Measurements from ENCODE around the gene SIRPA.

Gene SIRPA

DNA sequence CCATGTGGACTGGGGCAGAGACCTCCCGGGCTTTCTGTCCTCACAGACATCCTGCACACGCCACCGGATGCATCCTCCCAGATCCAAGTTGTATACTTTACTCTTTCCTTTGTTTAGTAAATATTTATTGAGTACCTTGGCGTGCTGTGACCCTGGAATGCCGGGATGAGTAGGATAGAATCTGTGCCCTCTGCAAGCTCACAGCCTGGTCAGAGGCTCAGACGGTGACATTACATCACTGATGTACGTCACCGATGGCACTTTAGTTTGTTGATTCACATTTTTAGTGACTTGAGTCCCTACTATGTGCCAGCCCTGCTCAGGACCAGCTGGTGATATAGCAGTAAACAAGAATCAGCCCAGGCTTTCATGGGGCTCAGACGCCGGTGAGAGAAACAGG lies 32.9 kb downstream of the SIRPA start:
- H3K4me1 ChIP-seq (ENCODE audit: control insufficient read depth, low read length): no peaks in the 10 kb centered on the region
- 0 out of 2 replicates have a peak, but pooled peaks cover 3% of the 10 kb centered on the region for H4K20me1 ChIP-seq (ENCODE audit: control insufficient read depth, insufficient read depth, low read depth, low read length)

DNA sequence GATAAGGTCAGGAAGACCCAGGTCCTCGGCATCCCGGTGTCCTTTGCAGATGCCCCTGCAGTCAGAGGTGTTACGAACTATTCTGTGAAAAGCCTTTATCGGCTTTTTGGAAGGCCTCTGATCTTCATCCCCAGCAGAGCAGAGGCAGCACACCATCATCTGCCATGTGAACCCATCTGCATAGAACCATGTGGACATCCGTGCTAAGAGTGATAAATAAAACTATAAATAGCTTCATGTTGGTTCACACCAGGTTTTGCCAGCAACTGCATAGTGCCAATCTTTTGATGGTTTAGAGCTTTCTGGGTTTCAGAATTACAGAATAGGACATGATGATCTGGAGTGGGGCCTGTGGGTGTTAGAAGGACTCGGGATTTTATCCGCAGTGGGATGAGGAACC lies 33.6 kb downstream of the SIRPA start:
- H4K20me1 ChIP-seq (ENCODE audit: control insufficient read depth, insufficient read depth, low read depth, low read length): 0 out of 2 replicates have a peak, but pooled peaks cover 3% of the 10 kb centered on the region

More for the DNA sequence above, 32.9 kb downstream of the SIRPA start:
- Histone ChIP-seq H3K9me3 (ENCODE audit: control insufficient read depth, insufficient read depth, low read length) (no peaks in the 10 kb centered on the region), H3K4me2 (ENCODE audit: low read length) (no peak overlapping the region), H3K27ac (ENCODE audit: low read depth, low read length) (no peak overlapping the region), H3K79me2 (ENCODE audit: control insufficient read depth, low read length) (no peaks in the 10 kb centered on the region), H3K36me3 (ENCODE audit: control insufficient read depth, low read length) (no peaks in the 10 kb centered on the region), H3K4me3 (ENCODE audit: low read length) (no peak overlapping the region), H3F3A (ENCODE audit: control insufficient read depth, insufficient read depth) (no peaks in the 10 kb centered on the region), H3K27me3 (ENCODE audit: control insufficient read depth, low read length) (peaks cover 2% of the 10 kb centered on the region), H3K9me2 (replicated peaks; ENCODE audit: control insufficient read depth, low read length) (no peaks in the 10 kb centered on the region)
- no peak for TF ChIP-seq EZH2phosphoT487 (IDR thresholded peaks at IDR 0.05; ENCODE audit: borderline replicate concordance, low read length)
- TF ChIP-seq, protein P1, sequence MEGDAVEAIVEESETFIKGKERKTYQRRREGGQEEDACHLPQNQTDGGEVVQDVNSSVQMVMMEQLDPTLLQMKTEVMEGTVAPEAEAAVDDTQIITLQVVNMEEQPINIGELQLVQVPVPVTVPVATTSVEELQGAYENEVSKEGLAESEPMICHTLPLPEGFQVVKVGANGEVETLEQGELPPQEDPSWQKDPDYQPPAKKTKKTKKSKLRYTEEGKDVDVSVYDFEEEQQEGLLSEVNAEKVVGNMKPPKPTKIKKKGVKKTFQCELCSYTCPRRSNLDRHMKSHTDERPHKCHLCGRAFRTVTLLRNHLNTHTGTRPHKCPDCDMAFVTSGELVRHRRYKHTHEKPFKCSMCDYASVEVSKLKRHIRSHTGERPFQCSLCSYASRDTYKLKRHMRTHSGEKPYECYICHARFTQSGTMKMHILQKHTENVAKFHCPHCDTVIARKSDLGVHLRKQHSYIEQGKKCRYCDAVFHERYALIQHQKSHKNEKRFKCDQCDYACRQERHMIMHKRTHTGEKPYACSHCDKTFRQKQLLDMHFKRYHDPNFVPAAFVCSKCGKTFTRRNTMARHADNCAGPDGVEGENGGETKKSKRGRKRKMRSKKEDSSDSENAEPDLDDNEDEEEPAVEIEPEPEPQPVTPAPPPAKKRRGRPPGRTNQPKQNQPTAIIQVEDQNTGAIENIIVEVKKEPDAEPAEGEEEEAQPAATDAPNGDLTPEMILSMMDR (IDR thresholded peaks at IDR 0.05; ENCODE audit: low read depth, low read length, poor library complexity, severe bottlenecking): no peak

DNA sequence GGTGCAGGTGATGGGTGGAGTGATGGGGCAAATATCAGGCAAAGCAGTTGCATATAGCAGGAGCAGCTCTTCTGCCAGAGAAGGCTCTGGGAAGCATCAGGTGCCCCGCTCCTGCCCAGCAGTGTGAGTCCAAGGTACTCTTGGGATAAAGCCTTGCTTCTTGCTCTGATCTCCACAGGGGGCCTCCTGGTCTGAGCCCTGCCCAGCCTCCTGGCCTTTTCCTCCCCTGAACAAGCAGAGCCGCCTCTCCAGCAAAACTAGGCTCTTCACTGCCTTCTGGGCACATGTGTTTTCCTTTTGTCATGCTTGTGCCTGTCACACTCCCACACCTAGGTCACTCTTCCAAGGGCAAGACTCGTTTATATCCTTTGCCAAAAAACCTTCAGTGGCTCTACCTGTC lies 34.3 kb downstream of the SIRPA start:
- H3K4me1 ChIP-seq (ENCODE audit: control insufficient read depth, low read length): no peaks in the 10 kb centered on the region
- no peaks in the 10 kb centered on the region for H3K9me2 ChIP-seq (replicated peaks; ENCODE audit: control insufficient read depth, low read length)
- TF ChIP-seq, protein P1 (IDR thresholded peaks at IDR 0.05; ENCODE audit: low read depth, low read length, poor library complexity, severe bottlenecking): no peak
- TF ChIP-seq EZH2phosphoT487 (IDR thresholded peaks at IDR 0.05; ENCODE audit: borderline replicate concordance, low read length): no peak
- H3K4me3 ChIP-seq (ENCODE audit: low read length): no peak overlapping the region
- H3K36me3 ChIP-seq (ENCODE audit: control insufficient read depth, low read length): no peaks in the 10 kb centered on the region
- H3K27me3 ChIP-seq (ENCODE audit: control insufficient read depth, low read length): peaks cover 2% of the 10 kb centered on the region
- 0 out of 2 replicates have a peak, but pooled peaks cover 3% of the 10 kb centered on the region for H4K20me1 ChIP-seq (ENCODE audit: control insufficient read depth, insufficient read depth, low read depth, low read length)
- no peaks in the 10 kb centered on the region for H3K9me3 ChIP-seq (ENCODE audit: control insufficient read depth, insufficient read depth, low read length)
- H3K4me2 ChIP-seq (ENCODE audit: low read length): no peak overlapping the region
- no peaks in the 10 kb centered on the region for H3F3A ChIP-seq (ENCODE audit: control insufficient read depth, insufficient read depth)
- H3K79me2 ChIP-seq (ENCODE audit: control insufficient read depth, low read length): no peaks in the 10 kb centered on the region
- H3K27ac ChIP-seq (ENCODE audit: low read depth, low read length): no peak overlapping the region

More for the DNA sequence above, 33.6 kb downstream of the SIRPA start:
- TF ChIP-seq, protein P1 (IDR thresholded peaks at IDR 0.05; ENCODE audit: low read depth, low read length, poor library complexity, severe bottlenecking): no peak
- no peak for TF ChIP-seq EZH2phosphoT487 (IDR thresholded peaks at IDR 0.05; ENCODE audit: borderline replicate concordance, low read length)
- H3K79me2 ChIP-seq (ENCODE audit: control insufficient read depth, low read length): no peaks in the 10 kb centered on the region
- no peak overlapping the region for H3K4me2 ChIP-seq (ENCODE audit: low read length)
- no peak overlapping the region for H3K27ac ChIP-seq (ENCODE audit: low read depth, low read length)
- no peaks in the 10 kb centered on the region for H3K4me1 ChIP-seq (ENCODE audit: control insufficient read depth, low read length)
- H3F3A ChIP-seq (ENCODE audit: control insufficient read depth, insufficient read depth): no peaks in the 10 kb centered on the region
- no peaks in the 10 kb centered on the region for H3K9me2 ChIP-seq (replicated peaks; ENCODE audit: control insufficient read depth, low read length)
- H3K4me3 ChIP-seq (ENCODE audit: low read length): no peak overlapping the region
- no peaks in the 10 kb centered on the region for H3K36me3 ChIP-seq (ENCODE audit: control insufficient read depth, low read length)
- no peaks in the 10 kb centered on the region for H3K9me3 ChIP-seq (ENCODE audit: control insufficient read depth, insufficient read depth, low read length)
- H3K27me3 ChIP-seq (ENCODE audit: control insufficient read depth, low read length): peaks cover 2% of the 10 kb centered on the region
